GM19035 (cell line): ENCODE data around the gene TRANK1.

Experiments
- ATAC-seq: cut with Tn5 transposase; IDR thresholded peaks from one replicate; pipeline ENCODE4 v1.9.1; 2021; ENCODE audit not compliant: unreplicated experiment

TRANK1 gene

GRCh38 chr3:36859494-36859893 lies 85.4 kb downstream of the TRANK1 start:
- ATAC-seq = no peak

GRCh38 chr3:36852071-36852470 lies 92.8 kb downstream of the TRANK1 start:
- ATAC-seq = no peak

GRCh38 chr3:36850743-36851142 lies 94.1 kb downstream of the TRANK1 start:
- no peak for ATAC-seq

- ATAC-seq = no peak
Measured at GRCh38 chr3:36846406-36846805, 98.4 kb downstream of the TRANK1 start.

- ATAC-seq = peak; percentile 66
Measured at GRCh38 chr3:36843065-36844051, 101.5 kb downstream of the TRANK1 start.

GRCh38 chr3:36842275-36842674 lies 102.6 kb downstream of the TRANK1 start:
- ATAC-seq = no peak

- no peak for ATAC-seq
Measured at GRCh38 chr3:36840453-36840921, 104.4 kb downstream of the TRANK1 start.

- ATAC-seq = no peak
Measured at GRCh38 chr3:36837089-36837488, 107.8 kb downstream of the TRANK1 start.

GRCh38 chr3:36833160-36833814 lies 111.6 kb downstream of the TRANK1 start:
- ATAC-seq = no peak

GRCh38 chr3:36832406-36832805 lies 112.4 kb downstream of the TRANK1 start:
- ATAC-seq = no peak

- ATAC-seq = no peak
Measured at GRCh38 chr3:36827133-36827532, 117.7 kb downstream of the TRANK1 start.

- ATAC-seq = no peak
Measured at GRCh38 chr3:36826240-36826639, 118.6 kb downstream of the TRANK1 start.

- no peak for ATAC-seq
Measured at GRCh38 chr3:36824443-36824842, 120.4 kb downstream of the TRANK1 start.

- ATAC-seq = no peak
Measured at GRCh38 chr3:36823806-36824205, 121.0 kb downstream of the TRANK1 start.

GRCh38 chr3:36820083-36820482 lies 124.8 kb downstream of the TRANK1 start:
- no peak for ATAC-seq

GRCh38 chr3:36817806-36818533 lies 126.9 kb downstream of the TRANK1 start:
- ATAC-seq = no peak

GRCh38 chr3:36815375-36815774 lies 129.5 kb downstream of the TRANK1 start:
- ATAC-seq = no peak

GRCh38 chr3:36814776-36815175 lies 130.1 kb downstream of the TRANK1 start:
- ATAC-seq = no peak

- no peak for ATAC-seq
Measured at GRCh38 chr3:36814066-36814717, 130.7 kb downstream of the TRANK1 start.

- ATAC-seq = no peak
Measured at GRCh38 chr3:36813305-36813704, 131.5 kb downstream of the TRANK1 start.

- no peak for ATAC-seq
Measured at GRCh38 chr3:36812240-36812639, 132.6 kb downstream of the TRANK1 start.
